Skeletal muscle tissue (tissue), 4 donors: ENCODE data around the gene VWC2. TPM values are rescaled to one million over a fixed set of nuclear protein-coding genes. Genes with fewer than 3 reads are reported as not detected.

Experiments
- H3K27ac ChIP-seq: one replicate; pipeline ENCODE4 v1.7.0; 2013; ENCODE audit warnings: mild to moderate bottlenecking, low read depth, low read length, inconsistent platforms
- H3K27me3 ChIP-seq, 3 donors: one replicate each; pipeline ENCODE4 v1.7.0; 2013; ENCODE audit warnings: low read length in 3 of 3; ENCODE audit not compliant: control insufficient read depth in 3 of 3, insufficient read depth in 3 of 3
- H3K36me3 ChIP-seq, 3 donors: one replicate each; pipeline ENCODE4 v1.7.0; 2013; ENCODE audit warnings: low read length in 3 of 3; ENCODE audit not compliant: control insufficient read depth in 3 of 3, insufficient read depth in 3 of 3
- H3K4me1 ChIP-seq, 3 donors: one replicate each; pipeline ENCODE4 v1.7.0; 2013; ENCODE audit warnings: low read length in 3 of 3, mild to moderate bottlenecking in 3 of 3; ENCODE audit not compliant: control insufficient read depth in 3 of 3, insufficient read depth in 3 of 3
- H3K4me3 ChIP-seq, 3 donors: one replicate each; pipeline ENCODE4 v1.7.0; 2013; ENCODE audit warnings: low read length in 3 of 3
- H3K9ac ChIP-seq, 3 donors: one replicate each; pipeline ENCODE4 v1.7.0; 2013; ENCODE audit warnings: low read length in 3 of 3, mild to moderate bottlenecking in 3 of 3, moderate library complexity in 2 of 3, low read depth in 1 of 3
- H3K9me3 ChIP-seq, 3 donors: one replicate each; pipeline ENCODE4 v1.7.0; 2013; ENCODE audit warnings: low read length in 3 of 3; ENCODE audit not compliant: control insufficient read depth in 3 of 3
- total RNA-seq: library from RNA; depleted of rRNA; stranded (reverse); fragments of >200 nt; gene quantifications from one replicate; pipeline ENCODE4 v1.2.3, GENCODE V29; 2014
- donor health status: Osteomylitis.

VWC2 gene
- total RNA-seq, 1 donor from 2014 or later = under 0.01 TPM

DNA sequence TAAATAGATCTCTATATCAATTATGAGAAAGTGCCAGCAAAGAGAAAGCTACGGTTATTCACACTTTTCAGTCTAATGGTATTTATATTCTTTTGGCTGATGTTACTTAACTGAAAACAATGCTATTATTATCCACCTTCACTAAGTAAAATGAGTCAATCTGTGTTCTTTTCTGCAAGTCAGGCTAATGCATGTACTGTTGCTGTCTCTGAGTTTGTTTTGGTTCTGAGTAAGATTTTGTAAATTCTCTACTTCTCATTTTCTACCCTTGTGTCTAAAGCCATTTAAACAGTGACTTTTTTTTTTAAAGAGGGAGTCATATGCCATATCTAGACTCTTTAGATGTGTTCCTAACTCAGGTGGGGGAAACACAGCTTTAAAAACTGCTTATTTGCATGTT, 7.5 kb downstream of the VWC2 start:
- Histone ChIP-seq H3K27me3 (peaks cover 10 to 15% (median 12%) of the 10 kb centered on the region in 3 donors), H3K4me1 (peaks cover 0 to under 1% (median 0%) of the 10 kb centered on the region in 3 donors), H3K36me3 (no peaks in the 10 kb centered on the region), H3K4me3 (no peak overlapping the region), H3K9ac (no peak overlapping the region), H3K27ac (no peak overlapping the region), H3K9me3 (no peaks in the 10 kb centered on the region)

DNA sequence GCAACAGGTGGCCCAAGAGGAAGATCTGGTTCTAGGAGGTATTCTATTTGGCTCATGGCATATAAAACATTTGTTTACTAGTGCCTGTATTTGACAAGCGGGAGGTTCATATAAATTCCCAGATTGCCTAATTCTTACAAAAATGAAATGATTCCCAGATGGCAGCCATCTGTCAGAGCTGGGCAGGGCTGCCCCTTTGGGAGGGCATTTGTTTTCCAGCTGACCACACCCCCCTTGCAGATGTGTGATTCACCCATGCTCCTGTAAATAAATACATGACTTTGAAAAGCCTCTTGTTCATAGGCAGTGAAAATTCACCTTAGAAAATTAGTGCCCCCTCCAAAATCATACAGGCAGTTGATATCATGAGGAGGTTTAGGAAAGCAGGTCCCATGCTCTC, 8.6 kb downstream of the VWC2 start:
- no peak overlapping the region for H3K27ac ChIP-seq
- H3K36me3 ChIP-seq = no peaks in the 10 kb centered on the region
- H3K4me3 ChIP-seq = no peak overlapping the region
- no peaks in the 10 kb centered on the region for H3K4me1 ChIP-seq
- peaks cover 3 to 6% (median 5%) of the 10 kb centered on the region in 3 donors for H3K27me3 ChIP-seq
- no peak overlapping the region for H3K9ac ChIP-seq
- H3K9me3 ChIP-seq = no peaks in the 10 kb centered on the region

DNA sequence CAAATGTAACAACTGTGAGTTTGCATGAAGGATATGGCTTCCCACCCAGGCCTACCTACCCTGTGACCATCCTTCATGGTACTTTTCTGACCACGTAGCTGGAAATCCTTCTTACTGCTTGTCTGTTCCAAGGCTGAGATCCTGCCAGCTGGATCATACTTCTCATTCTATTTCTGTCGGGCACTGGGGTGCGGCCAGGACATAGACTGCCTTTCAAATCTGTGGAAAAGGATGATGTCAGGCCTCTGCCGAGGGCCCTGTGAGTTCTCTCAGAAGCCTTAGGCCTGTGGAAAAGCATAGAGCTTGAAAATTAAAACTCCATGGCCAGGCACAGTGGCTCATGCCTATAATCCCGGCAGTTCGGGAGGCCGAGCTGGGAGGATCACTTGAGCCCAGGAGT, 10.0 kb downstream of the VWC2 start:
- Histone ChIP-seq H3K9me3 (no peaks in the 10 kb centered on the region), H3K27ac (no peak overlapping the region), H3K27me3 (no peaks in the 10 kb centered on the region), H3K4me3 (no peak overlapping the region), H3K4me1 (no peaks in the 10 kb centered on the region), H3K9ac (no peak overlapping the region), H3K36me3 (no peaks in the 10 kb centered on the region)

GRCh38 chr7:49787980-49788379, 14.5 kb downstream of the VWC2 start:
- Histone ChIP-seq H3K4me1 (no peaks in the 10 kb centered on the region), H3K9ac (no peak overlapping the region), H3K27ac (no peak overlapping the region), H3K27me3 (no peaks in the 10 kb centered on the region), H3K4me3 (no peak overlapping the region), H3K36me3 (no peaks in the 10 kb centered on the region), H3K9me3 (no peaks in the 10 kb centered on the region)

- Histone ChIP-seq H3K9ac (no peak overlapping the region), H3K9me3 (no peaks in the 10 kb centered on the region), H3K27ac (no peak overlapping the region), H3K36me3 (no peaks in the 10 kb centered on the region), H3K4me3 (no peak overlapping the region), H3K27me3 (no peaks in the 10 kb centered on the region), H3K4me1 (no peaks in the 10 kb centered on the region)
Measured at GRCh38 chr7:49788455-49789059, 15.1 kb downstream of the VWC2 start.

GRCh38 chr7:49789736-49790135, 16.3 kb downstream of the VWC2 start:
- Histone ChIP-seq H3K9ac (no peak overlapping the region), H3K36me3 (no peaks in the 10 kb centered on the region), H3K4me1 (no peaks in the 10 kb centered on the region), H3K27ac (no peak overlapping the region), H3K27me3 (no peaks in the 10 kb centered on the region), H3K4me3 (no peak overlapping the region), H3K9me3 (no peaks in the 10 kb centered on the region)

- no peak overlapping the region for H3K4me3 ChIP-seq
- no peak overlapping the region for H3K27ac ChIP-seq
- H3K4me1 ChIP-seq = no peaks in the 10 kb centered on the region
- no peaks in the 10 kb centered on the region for H3K27me3 ChIP-seq
- H3K9me3 ChIP-seq = no peaks in the 10 kb centered on the region
- H3K9ac ChIP-seq = no peak overlapping the region
- H3K36me3 ChIP-seq = no peaks in the 10 kb centered on the region
Measured at GRCh38 chr7:49790209-49790608, 16.8 kb downstream of the VWC2 start.

- H3K27me3 ChIP-seq = no peaks in the 10 kb centered on the region
- H3K4me3 ChIP-seq = no peak overlapping the region
- no peaks in the 10 kb centered on the region for H3K9me3 ChIP-seq
- H3K9ac ChIP-seq = no peak overlapping the region
- H3K36me3 ChIP-seq = no peaks in the 10 kb centered on the region
- no peak overlapping the region for H3K27ac ChIP-seq
- no peaks in the 10 kb centered on the region for H3K4me1 ChIP-seq
Measured at GRCh38 chr7:49791088-49791741, 17.8 kb downstream of the VWC2 start.

- no peaks in the 10 kb centered on the region for H3K9me3 ChIP-seq
- no peaks in the 10 kb centered on the region for H3K36me3 ChIP-seq
- no peak overlapping the region for H3K4me3 ChIP-seq
- no peak overlapping the region for H3K27ac ChIP-seq
- no peak overlapping the region for H3K9ac ChIP-seq
- no peaks in the 10 kb centered on the region for H3K4me1 ChIP-seq
- H3K27me3 ChIP-seq = no peaks in the 10 kb centered on the region
Measured at GRCh38 chr7:49797987-49798660, 24.7 kb downstream of the VWC2 start.

GRCh38 chr7:49800031-49800430, 26.6 kb downstream of the VWC2 start:
- H3K4me1 ChIP-seq = no peaks in the 10 kb centered on the region
- no peak overlapping the region for H3K4me3 ChIP-seq
- H3K27ac ChIP-seq = no peak overlapping the region

More at GRCh38 chr7:49800031-49800430, 26.6 kb downstream of the VWC2 start:
- no peaks in the 10 kb centered on the region for H3K36me3 ChIP-seq
- no peak overlapping the region for H3K9ac ChIP-seq
- no peaks in the 10 kb centered on the region for H3K27me3 ChIP-seq
- H3K9me3 ChIP-seq = no peaks in the 10 kb centered on the region
